Measurements from ENCODE around the gene PSTK.

The PSTK gene

DNA sequence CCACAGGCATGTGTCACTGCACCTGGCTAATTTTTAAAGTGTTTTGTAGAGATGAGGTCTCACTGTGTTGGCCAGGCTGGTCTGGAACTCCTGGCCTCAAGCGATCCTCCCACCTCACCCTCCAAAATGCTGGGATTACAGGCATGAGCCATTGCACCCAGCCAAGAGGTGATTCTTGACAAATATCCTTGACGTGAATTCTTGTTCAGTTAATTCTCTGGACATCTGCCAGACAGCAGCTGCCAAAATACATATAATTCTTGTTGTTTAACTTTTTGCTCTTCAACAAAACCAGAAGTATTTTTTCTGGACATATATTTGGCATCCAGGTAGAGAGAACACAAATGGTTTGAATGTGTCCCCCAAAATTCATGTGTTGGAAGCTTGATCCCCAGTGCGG is 31.8 kb downstream of the PSTK start:
- Histone ChIP-seq H3K4me3 (ENCODE audit: low read depth in 1 of 2, low read length in 2 of 2) (no peak overlapping the region), H2AFZ (ENCODE audit: low read depth, low read length) (no peak overlapping the region), H3K36me3 (ENCODE audit: insufficient read depth, low read length) (no peaks in the 10 kb centered on the region; the same call in 1 of the 2 replicates), H3K9me3 (ENCODE audit: insufficient read depth, low read length, severe bottlenecking) (no peaks in the 10 kb centered on the region), H3K79me2 (ENCODE audit: insufficient read depth, low read length) (peaks cover 20% of the 10 kb centered on the region), H3K27me3 (ENCODE audit: insufficient read depth, low read length, poor library complexity) (no peaks in the 10 kb centered on the region), H3K4me1 (ENCODE audit: insufficient read depth, low read length) (peaks cover 25% of the 10 kb centered on the region), H4K20me1 (ENCODE audit: insufficient read depth, low read length) (no peaks in the 10 kb centered on the region; the same call in 1 of the 2 replicates), H3K9ac (ENCODE audit: low read depth, low read length) (no peak overlapping the region), H3K27ac (ENCODE audit: low read length) (no peak overlapping the region), H3K4me2 (ENCODE audit: insufficient read depth, low read length) (no peak overlapping the region)
- ATAC-seq (ENCODE audit: insufficient read depth, low read depth) (no peak), DNase-seq (no peak)
- TF ChIP-seq, protein P1, sequence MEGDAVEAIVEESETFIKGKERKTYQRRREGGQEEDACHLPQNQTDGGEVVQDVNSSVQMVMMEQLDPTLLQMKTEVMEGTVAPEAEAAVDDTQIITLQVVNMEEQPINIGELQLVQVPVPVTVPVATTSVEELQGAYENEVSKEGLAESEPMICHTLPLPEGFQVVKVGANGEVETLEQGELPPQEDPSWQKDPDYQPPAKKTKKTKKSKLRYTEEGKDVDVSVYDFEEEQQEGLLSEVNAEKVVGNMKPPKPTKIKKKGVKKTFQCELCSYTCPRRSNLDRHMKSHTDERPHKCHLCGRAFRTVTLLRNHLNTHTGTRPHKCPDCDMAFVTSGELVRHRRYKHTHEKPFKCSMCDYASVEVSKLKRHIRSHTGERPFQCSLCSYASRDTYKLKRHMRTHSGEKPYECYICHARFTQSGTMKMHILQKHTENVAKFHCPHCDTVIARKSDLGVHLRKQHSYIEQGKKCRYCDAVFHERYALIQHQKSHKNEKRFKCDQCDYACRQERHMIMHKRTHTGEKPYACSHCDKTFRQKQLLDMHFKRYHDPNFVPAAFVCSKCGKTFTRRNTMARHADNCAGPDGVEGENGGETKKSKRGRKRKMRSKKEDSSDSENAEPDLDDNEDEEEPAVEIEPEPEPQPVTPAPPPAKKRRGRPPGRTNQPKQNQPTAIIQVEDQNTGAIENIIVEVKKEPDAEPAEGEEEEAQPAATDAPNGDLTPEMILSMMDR (IDR thresholded peaks at IDR 0.05; ENCODE audit: borderline replicate concordance, extremely low read depth, low read length, poor library complexity, severe bottlenecking): no peak
- no peak for TF ChIP-seq EZH2 (IDR thresholded peaks at IDR 0.05; ENCODE audit: borderline replicate concordance, low read depth, low read length, severe bottlenecking)

DNA sequence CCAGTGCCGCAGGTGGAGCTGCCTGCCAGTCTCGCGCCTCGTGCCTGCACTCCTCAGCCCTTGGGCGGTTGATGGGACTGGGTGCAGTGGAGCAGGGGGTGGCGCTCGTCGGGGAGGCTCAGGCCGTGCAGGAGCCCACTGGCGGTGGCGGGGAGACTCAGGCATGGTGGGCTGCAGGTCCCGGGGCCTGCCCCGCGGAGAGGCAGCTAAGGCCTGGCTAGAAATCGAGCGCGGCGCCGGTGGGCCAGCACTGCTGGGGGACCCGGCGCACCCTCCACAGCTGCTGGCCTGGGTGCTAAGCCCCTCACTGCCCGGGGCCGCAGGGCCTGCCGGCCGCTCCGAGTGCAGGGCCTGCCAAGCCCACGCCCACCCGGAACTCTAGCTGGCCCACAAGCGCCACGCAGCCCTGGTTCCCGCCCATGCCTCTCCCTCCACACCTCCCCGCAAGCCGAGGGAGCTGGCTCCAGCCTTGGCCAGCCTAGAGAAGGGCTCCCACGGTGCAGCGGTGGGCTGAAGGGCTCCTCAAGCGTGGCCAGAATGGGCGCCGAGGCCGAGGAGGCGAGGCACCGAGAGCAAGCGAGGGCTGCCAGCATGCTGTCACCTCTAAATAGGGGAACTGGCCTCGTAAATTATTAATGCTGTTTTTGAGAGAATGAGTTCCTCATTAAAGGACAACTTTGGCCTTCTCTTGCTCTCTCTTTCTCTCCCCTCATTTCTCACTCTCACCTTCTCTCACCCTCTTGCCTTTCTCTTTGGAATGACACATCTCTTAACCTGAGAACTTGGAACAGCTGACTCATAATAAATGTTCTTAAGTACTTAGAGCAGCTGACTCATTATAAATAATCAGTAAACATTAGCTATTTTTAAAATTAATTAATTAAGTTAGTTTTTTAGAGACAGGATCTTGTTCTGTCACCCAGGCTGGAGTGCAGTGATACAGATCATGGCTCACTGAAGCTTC is 33.5 kb downstream of the PSTK start:
- DNase-seq (no peak), ATAC-seq (ENCODE audit: insufficient read depth, low read depth) (no peak)
- peaks cover 16% of the 10 kb centered on the region for H3K4me1 ChIP-seq (ENCODE audit: insufficient read depth, low read length)
- H3K4me2 ChIP-seq (ENCODE audit: insufficient read depth, low read length): no peak overlapping the region
- H3K9ac ChIP-seq (ENCODE audit: low read depth, low read length): no peak overlapping the region
- no peaks in the 10 kb centered on the region; the same call in 1 of the 2 replicates for H4K20me1 ChIP-seq (ENCODE audit: insufficient read depth, low read length)
- no peak overlapping the region for H3K4me3 ChIP-seq (ENCODE audit: low read depth in 1 of 2, low read length in 2 of 2)
- no peak overlapping the region for H2AFZ ChIP-seq (ENCODE audit: low read depth, low read length)
- no peaks in the 10 kb centered on the region for H3K9me3 ChIP-seq (ENCODE audit: insufficient read depth, low read length, severe bottlenecking)
- no peak overlapping the region for H3K27ac ChIP-seq (ENCODE audit: low read length)
- H3K36me3 ChIP-seq (ENCODE audit: insufficient read depth, low read length): no peaks in the 10 kb centered on the region
- TF ChIP-seq EZH2 (IDR thresholded peaks at IDR 0.05; ENCODE audit: borderline replicate concordance, low read depth, low read length, severe bottlenecking): no peak
- TF ChIP-seq, protein P1 (IDR thresholded peaks at IDR 0.05; ENCODE audit: borderline replicate concordance, extremely low read depth, low read length, poor library complexity, severe bottlenecking): no peak
- H3K79me2 ChIP-seq (ENCODE audit: insufficient read depth, low read length): peaks cover 4% of the 10 kb centered on the region
- H3K27me3 ChIP-seq (ENCODE audit: insufficient read depth, low read length, poor library complexity): no peaks in the 10 kb centered on the region

DNA sequence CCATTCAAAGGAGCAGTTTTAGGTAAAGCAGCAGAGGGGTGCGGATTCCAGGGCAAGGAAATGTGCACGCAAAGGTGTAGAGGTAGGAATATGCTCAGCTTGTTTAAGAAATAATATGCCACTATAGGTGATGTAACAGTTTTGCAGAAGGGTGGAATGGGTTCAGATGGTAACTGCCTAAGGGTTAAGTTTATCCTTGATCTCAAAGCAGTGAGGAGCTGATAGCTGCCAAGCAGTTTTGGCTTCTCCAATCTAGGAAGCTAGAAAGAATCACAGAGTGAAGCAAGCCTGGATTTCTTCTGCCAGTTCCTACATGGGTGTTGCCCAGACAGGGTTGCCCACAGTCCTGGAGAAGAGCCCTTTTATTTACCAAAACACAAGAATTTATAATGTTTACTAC is 34.6 kb downstream of the PSTK start:
- Histone ChIP-seq H3K27ac (ENCODE audit: low read length) (no peak overlapping the region), H4K20me1 (ENCODE audit: insufficient read depth, low read length) (no peaks in the 10 kb centered on the region; the same call in 1 of the 2 replicates), H2AFZ (ENCODE audit: low read depth, low read length) (no peak overlapping the region), H3K36me3 (ENCODE audit: insufficient read depth, low read length) (no peaks in the 10 kb centered on the region), H3K4me1 (ENCODE audit: insufficient read depth, low read length) (peaks cover 12% of the 10 kb centered on the region), H3K79me2 (ENCODE audit: insufficient read depth, low read length) (no peaks in the 10 kb centered on the region), H3K4me2 (ENCODE audit: insufficient read depth, low read length) (no peak overlapping the region), H3K9me3 (ENCODE audit: insufficient read depth, low read length, severe bottlenecking) (no peaks in the 10 kb centered on the region), H3K27me3 (ENCODE audit: insufficient read depth, low read length, poor library complexity) (no peaks in the 10 kb centered on the region), H3K9ac (ENCODE audit: low read depth, low read length) (no peak overlapping the region), H3K4me3 (ENCODE audit: low read depth in 1 of 2, low read length in 2 of 2) (no peak overlapping the region)
- DNase-seq (no peak), ATAC-seq (ENCODE audit: insufficient read depth, low read depth) (no peak)
- no peak for TF ChIP-seq EZH2 (IDR thresholded peaks at IDR 0.05; ENCODE audit: borderline replicate concordance, low read depth, low read length, severe bottlenecking)

DNA sequence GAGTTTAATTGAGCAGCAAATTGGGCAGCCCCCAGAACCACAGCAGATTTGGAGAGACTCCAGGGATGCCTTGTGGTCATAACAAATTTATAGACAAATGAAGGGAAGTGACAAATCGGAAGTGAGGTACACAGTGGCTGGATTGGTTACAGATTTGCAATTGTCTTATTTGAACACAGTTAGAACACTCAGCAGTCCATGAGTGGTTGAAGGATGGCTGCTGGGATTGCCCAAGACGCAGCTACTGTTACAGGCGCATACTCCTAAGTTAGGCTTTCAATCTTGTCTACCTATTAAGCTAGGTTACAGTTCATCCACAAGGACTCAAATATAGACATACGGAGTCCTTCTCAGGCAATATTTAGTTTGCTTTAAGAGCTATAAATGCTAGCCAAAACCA is 36.0 kb downstream of the PSTK start:
- Histone ChIP-seq H3K9me3 (ENCODE audit: insufficient read depth, low read length, severe bottlenecking) (no peaks in the 10 kb centered on the region), H2AFZ (ENCODE audit: low read depth, low read length) (no peak overlapping the region), H3K27ac (ENCODE audit: low read length) (no peak overlapping the region), H3K79me2 (ENCODE audit: insufficient read depth, low read length) (no peaks in the 10 kb centered on the region), H3K4me2 (ENCODE audit: insufficient read depth, low read length) (no peak overlapping the region), H3K4me3 (ENCODE audit: low read depth in 1 of 2, low read length in 2 of 2) (no peak overlapping the region), H4K20me1 (ENCODE audit: insufficient read depth, low read length) (no peaks in the 10 kb centered on the region; the same call in 1 of the 2 replicates), H3K9ac (ENCODE audit: low read depth, low read length) (no peak overlapping the region), H3K27me3 (ENCODE audit: insufficient read depth, low read length, poor library complexity) (no peaks in the 10 kb centered on the region), H3K4me1 (ENCODE audit: insufficient read depth, low read length) (no peaks in the 10 kb centered on the region), H3K36me3 (ENCODE audit: insufficient read depth, low read length) (no peaks in the 10 kb centered on the region)
- TF ChIP-seq, protein P1 (IDR thresholded peaks at IDR 0.05; ENCODE audit: borderline replicate concordance, extremely low read depth, low read length, poor library complexity, severe bottlenecking): no peak
- no peak for TF ChIP-seq EZH2 (IDR thresholded peaks at IDR 0.05; ENCODE audit: borderline replicate concordance, low read depth, low read length, severe bottlenecking)
- ATAC-seq (ENCODE audit: insufficient read depth, low read depth) (no peak), DNase-seq (no peak)
